NCI-H226 (cell line): ENCODE data around the gene TOMM40.

Source experiments
- DNase-seq: peaks from one replicate; pipeline ENCODE4 v3.0.0-alpha.2; 2015

Gene TOMM40

GRCh38 chr19:44931541-44931940, 40.5 kb downstream of the TOMM40 start:
- DNase-seq, result no peak

DNA sequence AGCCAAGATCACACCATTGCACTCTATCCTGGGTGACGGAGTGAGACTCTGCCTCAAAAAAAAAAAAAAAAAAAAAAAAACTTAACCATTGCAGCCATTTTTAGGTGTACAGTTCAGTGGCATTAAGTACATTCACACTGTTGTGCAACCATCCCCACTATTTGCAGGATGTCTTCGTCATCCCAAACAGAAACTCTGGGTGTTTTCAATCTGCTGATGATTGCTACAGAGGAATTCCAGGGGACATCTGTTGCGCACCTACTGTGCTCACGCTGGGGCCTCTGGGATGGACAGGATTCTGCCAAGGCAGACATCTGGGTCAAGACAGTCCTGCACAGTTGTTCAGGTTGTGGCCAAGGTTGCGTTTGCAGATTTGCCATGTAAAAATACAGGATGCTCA, 48.6 kb downstream of the TOMM40 start:
- no peak for DNase-seq

GRCh38 chr19:44942067-44942571, 51.1 kb downstream of the TOMM40 start, which contains the start of gene APOC4:
APOC4 (plus strand) TSS chr19:44942237; CDS start chr19:44942278, 41 bp downstream.
- DNase-seq, result no peak

DNA sequence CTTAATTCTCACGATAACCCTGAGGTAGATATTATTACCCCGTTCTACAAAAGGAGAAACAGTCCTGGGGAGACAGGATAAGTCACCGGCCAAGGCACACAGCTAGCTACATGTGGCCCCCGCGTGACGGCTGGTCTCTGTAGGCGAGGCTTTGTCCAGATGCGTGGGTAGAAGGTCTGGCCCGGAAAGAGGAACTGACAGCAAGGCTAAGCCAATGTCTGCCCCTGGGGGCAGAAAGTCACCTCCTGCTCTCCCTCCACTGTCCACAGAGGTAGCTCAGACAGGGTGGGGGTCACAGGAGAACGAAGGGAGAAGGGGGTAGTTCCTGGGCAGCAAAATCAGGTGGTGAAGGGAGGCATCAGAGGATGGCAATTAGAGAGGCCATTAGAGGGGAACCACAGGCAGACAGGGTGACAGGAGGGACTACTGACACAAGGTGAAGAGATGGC, 52.8 kb downstream of the TOMM40 start:
- no peak for DNase-seq

- no peak for DNase-seq
These were observed 56.1 kb downstream of the TOMM40 start for GRCh38 chr19:44947041-44947581.

DNA sequence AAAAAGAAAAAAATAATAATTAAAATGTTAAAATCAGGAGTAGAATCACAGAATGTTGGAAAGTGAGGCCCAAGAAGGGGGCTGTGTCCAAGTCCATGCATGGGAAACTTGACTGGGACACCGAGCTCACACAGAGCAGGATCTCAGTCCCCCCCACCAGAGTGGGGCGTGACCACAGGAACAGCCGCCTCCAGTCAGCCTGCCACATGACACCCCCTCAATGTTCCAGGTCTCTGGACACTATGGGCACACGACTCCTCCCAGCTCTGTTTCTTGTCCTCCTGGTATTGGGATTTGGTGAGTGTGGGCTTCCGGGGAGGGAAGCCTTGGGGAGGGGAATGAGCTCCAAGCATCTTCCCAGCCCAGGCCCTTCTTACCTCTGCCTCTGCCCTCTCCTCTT, 57.2 kb downstream of the TOMM40 start:
- no peak for DNase-seq

DNA sequence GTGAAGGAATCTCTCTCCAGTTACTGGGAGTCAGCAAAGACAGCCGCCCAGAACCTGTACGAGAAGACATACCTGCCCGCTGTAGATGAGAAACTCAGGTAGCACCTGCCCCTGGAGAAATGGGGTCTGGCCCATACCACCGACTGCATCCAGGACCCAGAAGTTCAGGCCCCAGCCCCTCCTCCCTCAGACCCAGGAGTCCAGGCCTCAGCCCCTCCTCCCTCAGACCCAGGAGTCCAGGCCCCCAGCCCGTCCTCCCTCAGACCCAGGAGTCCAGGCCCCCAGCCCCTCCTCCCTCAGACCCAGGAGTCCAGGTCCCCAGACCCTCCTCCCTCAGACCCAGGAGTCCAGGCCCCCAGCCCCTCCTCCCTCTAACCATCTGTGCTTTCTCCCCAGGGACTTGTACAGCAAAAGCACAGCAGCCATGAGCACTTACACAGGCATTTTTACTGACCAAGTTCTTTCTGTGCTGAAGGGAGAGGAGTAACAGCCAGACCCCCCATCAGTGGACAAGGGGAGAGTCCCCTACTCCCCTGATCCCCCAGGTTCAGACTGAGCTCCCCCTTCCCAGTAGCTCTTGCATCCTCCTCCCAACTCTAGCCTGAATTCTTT, 57.8 kb downstream of the TOMM40 start:
- DNase-seq, result no peak

DNA sequence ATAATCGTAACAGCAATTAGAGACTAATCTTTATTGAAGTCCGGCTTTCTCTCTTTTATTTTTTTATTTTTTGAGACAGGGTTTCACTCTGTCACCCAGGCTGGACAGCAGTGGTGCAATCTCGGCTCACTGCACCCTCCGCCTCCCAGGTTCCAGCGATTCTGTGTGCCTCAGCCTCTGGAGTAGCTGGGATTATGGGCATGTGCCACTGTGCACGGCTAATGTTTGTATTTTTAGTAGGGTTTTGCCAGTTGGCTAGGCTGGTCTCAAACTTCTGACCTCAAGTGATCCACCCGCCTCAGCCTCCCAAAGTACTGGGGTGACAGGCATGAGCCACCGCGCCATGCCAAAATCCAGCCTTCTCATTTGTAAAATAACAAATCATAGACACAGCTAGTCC, 58.5 kb downstream of the TOMM40 start:
- DNase-seq, result no peak

DNA sequence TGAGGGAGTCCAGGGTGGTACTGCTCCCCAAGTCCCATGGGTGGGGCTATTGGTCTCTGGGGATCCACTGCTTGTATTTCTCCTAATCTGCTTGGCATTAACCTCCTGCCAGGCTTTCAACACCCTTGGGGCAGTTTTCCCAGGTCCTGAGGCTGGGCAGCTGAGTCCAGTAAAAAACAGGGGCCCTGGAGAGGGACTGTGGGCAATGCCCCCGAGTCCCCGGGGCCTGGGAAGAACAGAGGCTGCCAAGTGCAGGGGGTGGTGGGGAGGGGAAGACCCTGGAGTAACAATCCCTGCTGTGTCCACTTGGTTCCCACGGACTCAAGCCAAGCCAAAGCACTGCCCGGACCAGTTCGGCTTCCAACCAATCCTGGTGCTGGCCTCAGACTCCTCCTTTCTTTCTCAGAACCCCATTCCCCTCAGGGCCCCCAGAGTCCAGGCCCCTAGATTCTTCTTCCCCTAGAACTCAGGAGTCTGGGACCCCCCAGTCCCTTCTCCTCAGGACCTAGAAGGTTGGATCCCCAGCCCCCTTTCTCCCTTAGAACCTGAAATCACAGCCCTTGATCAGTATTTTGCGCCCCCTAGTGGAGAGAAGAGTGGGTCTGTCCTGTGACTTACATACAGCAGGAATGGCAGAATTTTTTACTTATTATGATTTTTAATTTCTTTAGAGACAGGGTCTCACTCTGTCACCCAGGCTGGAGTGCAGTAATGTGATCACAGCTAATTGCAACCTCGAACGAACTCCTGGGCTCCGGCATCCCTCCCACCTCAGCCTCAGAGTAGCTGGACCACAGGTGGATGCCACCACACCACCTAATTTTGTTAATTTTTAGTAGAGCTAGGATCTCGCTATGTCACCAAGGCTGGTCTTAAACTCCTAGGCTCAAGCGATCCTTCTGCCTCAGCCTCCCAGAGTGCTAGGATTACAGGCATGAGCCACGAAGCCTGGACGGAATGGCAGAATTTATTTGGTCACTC, 60.4 kb downstream of the TOMM40 start:
- DNase-seq, result peak; percentile 42
